Right ventricle myocardium superior (tissue), 1 donor: ENCODE measurements around the gene IBA57. TPM values are rescaled to one million over a fixed set of nuclear protein-coding genes. Genes with fewer than 3 reads are reported as not detected.
A peak's percentile ranks its signal among the peaks of the same experiment; 100 is the strongest.

Source experiments
- ATAC-seq: fragments of 200-7000 bp; cut with Tn5 transposase; one replicate; pipeline ENCODE4 v1.9.1; 2020; ENCODE audit warnings: mild to moderate bottlenecking; ENCODE audit not compliant: poor library complexity
- DNase-seq: peaks from one replicate; pipeline ENCODE4 v3.0.0-alpha.2; 2020
- intact Hi-C: fragments of 100-400 bp; cut with DNase I; formaldehyde crosslinking; loops from one replicate; pipeline ENCODE4 v1.11.2; 2022
- total RNA-seq: library from RNA; stranded (reverse); fragmentation: NEBNext Ultra II Directional; extraction: Animal tissue kit (Norgen Biotek cat#: 25700); gene quantifications from one replicate; pipeline ENCODE4 v1.2.1, GENCODE V29; 2021
- donor health status: DM: no; HTN: yes; CAD: no; lungs with severe emphysema.

IBA57 gene
- total RNA-seq, 1 donor from 2014 or later: 14.8 TPM

GRCh38 chr1:228142701-228143136 is 22.9 kb upstream of the IBA57 start:
- intact Hi-C loops: no loop called here
- ATAC-seq (no peak), DNase-seq (no peak)

GRCh38 chr1:228143480-228144192 is 22.0 kb upstream of the IBA57 start:
- intact Hi-C loops: no loop called here
- ATAC-seq: no peak
- DNase-seq: no peak

- DNase-seq: no peak
- ATAC-seq: no peak
- intact Hi-C loops: no loop called here
These were observed 21.2 kb upstream of the IBA57 start for GRCh38 chr1:228144193-228144992.

GRCh38 chr1:228144993-228145343 is 20.6 kb upstream of the IBA57 start:
- DNase-seq (no peak), ATAC-seq (no peak)
- intact Hi-C loops: no loop called here

GRCh38 chr1:228145463-228146416 is 19.9 kb upstream of the IBA57 start:
- intact Hi-C loops: no loop called here
- no peak for DNase-seq

GRCh38 chr1:228146417-228147150 is 19.0 kb upstream of the IBA57 start:
- ATAC-seq (no peak), DNase-seq (no peak)
- intact Hi-C loops: no loop called here

More at GRCh38 chr1:228145463-228146416, 19.9 kb upstream of the IBA57 start:
- ATAC-seq: no peak

- intact Hi-C loops: no loop called here
- no peak for DNase-seq
- no peak for ATAC-seq
These were observed 18.4 kb upstream of the IBA57 start for GRCh38 chr1:228147151-228147693.

- intact Hi-C loops: no loop called here
- ATAC-seq (no peak), DNase-seq (no peak)
These were observed 17.8 kb upstream of the IBA57 start for GRCh38 chr1:228147768-228148167.

GRCh38 chr1:228148196-228148861 is 17.3 kb upstream of the IBA57 start:
- ATAC-seq: no peak
- intact Hi-C loops: no loop called here
- no peak for DNase-seq

- DNase-seq (no peak), ATAC-seq (no peak)
- intact Hi-C loops: no loop called here
These were observed 16.6 kb upstream of the IBA57 start for GRCh38 chr1:228148935-228149405.

- peak; percentile 72 for DNase-seq
- intact Hi-C loops: no loop called here
- ATAC-seq: peak; percentile 61
These were observed 16.0 kb upstream of the IBA57 start, which contains the start of gene GJC2 for GRCh38 chr1:228149406-228150119. Gene GJC2 (plus strand): TSS chr1:228149930. CDS start chr1:228157759, 7,829 bp downstream.

GRCh38 chr1:228150120-228150460 is 15.5 kb upstream of the IBA57 start:
- ATAC-seq (peak; percentile 8), DNase-seq (no peak)
- intact Hi-C loops: no loop called here

- ATAC-seq (peak; percentile 68), DNase-seq (peak; percentile 83)
- intact Hi-C loops: no loop called here
These were observed 15.0 kb upstream of the IBA57 start for GRCh38 chr1:228150461-228151179.

- intact Hi-C loops: no loop called here
- ATAC-seq (no peak), DNase-seq (no peak)
These were observed 14.3 kb upstream of the IBA57 start for GRCh38 chr1:228151180-228151925.

- DNase-seq (no peak), ATAC-seq (no peak)
- intact Hi-C loops: no loop called here
These were observed 13.3 kb upstream of the IBA57 start for GRCh38 chr1:228152097-228152917.
